C4-2B (cell line): ENCODE results near the gene TMEM163.

ENCODE experiments used
- CTCF ChIP-seq: fragments of 450-650 bp; conservative IDR thresholded peaks from 2 replicates; pipeline ENCODE4 v1.5.1; 2017; ENCODE audit warnings: mild to moderate bottlenecking
- ZFX ChIP-seq: fragments of 450-650 bp; IDR thresholded peaks from 2 replicates; pipeline ENCODE4 v1.6.1; 2017

GRCh38 chr2:134578316-134578715 lies 140.5 kb downstream of the TMEM163 start:
- no peak for TF ChIP-seq CTCF
- TF ChIP-seq ZFX = no peak
